IMR-90 (cell line): ENCODE results near the gene RAD51B. TPM values are rescaled to one million over a fixed set of nuclear protein-coding genes. Genes with fewer than 3 reads are reported as not detected.

Source experiments
- ATAC-seq: fragments of 200-7000 bp; cut with Tn5 transposase; 2 replicates; pipeline ENCODE4 v1.9.1; 2020; ENCODE audit warnings: low read depth, mild to moderate bottlenecking, moderate library complexity
- BruUV-seq: library from RNA; stranded (reverse); fragments of 400-500 nt; replicated peaks from 2 replicates; lab custom pipeline; 2021; lab: Mats Ljungman, UMichigan
- CTCF ChIA-PET: fragments of 300-600 bp; formaldehyde crosslinking; extraction: SDS; loops from one replicate; lab custom pipeline; 2021; ENCODE audit warnings: antibody characterized with exemption; lab: Yijun Ruan, JAX
- POLR2A ChIA-PET: fragments of 300-600 bp; sonication (Branson Sonifier 250); formaldehyde crosslinking; loops from one replicate; lab custom pipeline; 2022; ENCODE audit warnings: antibody characterized with exemption; ENCODE audit not compliant: unreplicated experiment; lab: Charles Lee
- DNase-seq: peaks from one replicate; pipeline ENCODE4 v3.0.0; 2013
- H2AFZ ChIP-seq: replicated peaks from 2 replicates; pipeline ENCODE3; 2013; ENCODE audit warnings: low read length, mild to moderate bottlenecking; ENCODE audit not compliant: poor library complexity
- H2AK5ac ChIP-seq: 2 replicates; pipeline ENCODE4 v1.6.1; 2013; ENCODE audit warnings: low read depth, low read length, inconsistent platforms
- H2AK9ac ChIP-seq: replicated peaks from 2 replicates; pipeline ENCODE3; 2013; ENCODE audit warnings: mild to moderate bottlenecking, low read depth, low read length, moderate library complexity; ENCODE audit not compliant: poor library complexity
- H2BK120ac ChIP-seq: 2 replicates; pipeline ENCODE4 v1.6.1; 2013; ENCODE audit warnings: low read depth, low read length, inconsistent platforms
- H2BK15ac ChIP-seq: 3 replicates; pipeline ENCODE4 v1.6.1; 2013; ENCODE audit warnings: low read depth, low read length, inconsistent platforms
- H2BK20ac ChIP-seq: 2 replicates; pipeline ENCODE4 v1.6.1; 2013; ENCODE audit warnings: low read depth, mild to moderate bottlenecking, inconsistent platforms, low read length, moderate library complexity
- H2BK5ac ChIP-seq: 2 replicates; pipeline ENCODE4 v1.6.1; 2013; ENCODE audit warnings: mild to moderate bottlenecking, low read depth, low read length, inconsistent platforms; ENCODE audit not compliant: poor library complexity, severe bottlenecking
- H3K14ac ChIP-seq: replicated peaks from 2 replicates; pipeline ENCODE4 v1.6.1; 2013; ENCODE audit warnings: low read depth, low read length, inconsistent platforms
- H3K18ac ChIP-seq: 2 replicates; pipeline ENCODE4 v1.6.1; 2013; ENCODE audit warnings: low read depth, low read length, control low read depth
- H3K23ac ChIP-seq: 2 replicates; pipeline ENCODE4 v1.6.1; 2013; ENCODE audit warnings: low read depth, low read length, inconsistent platforms
- H3K27ac ChIP-seq: 2 replicates; pipeline ENCODE4 v1.5.1; 2013; ENCODE audit warnings: mild to moderate bottlenecking, control low read depth, low read length; ENCODE audit not compliant: insufficient read depth
- H3K27me3 ChIP-seq: 2 replicates; pipeline ENCODE4 v1.6.1; 2013; ENCODE audit warnings: low read length; ENCODE audit not compliant: control insufficient read depth, insufficient read depth
- H3K36me3 ChIP-seq: 2 replicates; pipeline ENCODE4 v1.6.1; 2013; ENCODE audit warnings: low read length, mixed read lengths; ENCODE audit not compliant: control insufficient read depth, insufficient read depth
- H3K4ac ChIP-seq: 2 replicates; pipeline ENCODE4 v1.6.1; 2013; ENCODE audit warnings: low read depth, low read length, inconsistent platforms
- H3K4me1 ChIP-seq: 2 replicates; pipeline ENCODE4 v1.6.1; 2013; ENCODE audit warnings: low read length, mixed read lengths; ENCODE audit not compliant: control insufficient read depth, insufficient read depth
- H3K4me2 ChIP-seq: 2 replicates; pipeline ENCODE4 v1.6.1; 2013; ENCODE audit warnings: low read depth, mild to moderate bottlenecking, control low read depth, low read length, moderate library complexity
- H3K4me3 ChIP-seq: 2 replicates; pipeline ENCODE4 v1.5.1; 2013; ENCODE audit warnings: low read depth, mild to moderate bottlenecking, control low read depth, low read length, moderate library complexity; ENCODE audit not compliant: insufficient read depth
- H3K56ac ChIP-seq: 2 replicates; pipeline ENCODE4 v1.6.1; 2013; ENCODE audit warnings: low read length, inconsistent platforms; ENCODE audit not compliant: insufficient read depth; ENCODE audit errors: extremely low read depth
- H3K79me1 ChIP-seq, 2 experiments: 2 replicates each; pipeline ENCODE4 v1.6.1; 2013; ENCODE audit warnings: low read length in 2 of 2, inconsistent platforms in 1 of 2, low read depth in 1 of 2
- H3K9ac ChIP-seq: 2 replicates; pipeline ENCODE4 v1.6.1; 2013; ENCODE audit warnings: low read depth, low read length, control low read depth
- H3K9me1 ChIP-seq: 2 replicates; pipeline ENCODE4 v1.6.1; 2013; ENCODE audit warnings: low read length, inconsistent platforms; ENCODE audit not compliant: insufficient read depth
- H3K9me3 ChIP-seq: 2 replicates; pipeline ENCODE4 v1.6.1; 2013; ENCODE audit warnings: low read length; ENCODE audit not compliant: control insufficient read depth, insufficient read depth
- H4K20me1 ChIP-seq: 2 replicates; pipeline ENCODE4 v1.6.1; 2013; ENCODE audit warnings: low read length, inconsistent platforms; ENCODE audit not compliant: insufficient read depth
- H4K5ac ChIP-seq: 2 replicates; pipeline ENCODE4 v1.6.1; 2013; ENCODE audit warnings: mild to moderate bottlenecking, low read depth, low read length, control low read depth
- H4K8ac ChIP-seq, 2 experiments: 2 replicates each; pipeline ENCODE4 v1.6.1; 2013; ENCODE audit warnings: low read depth in 2 of 2, low read length in 2 of 2, control low read depth in 1 of 2, inconsistent platforms in 1 of 2
- H4K91ac ChIP-seq: 2 replicates; pipeline ENCODE4 v1.6.1; 2013; ENCODE audit warnings: low read depth, low read length, inconsistent platforms; ENCODE audit not compliant: insufficient read depth
- BHLHE40 ChIP-seq: fragments of 150-350 bp; IDR thresholded peaks from 2 replicates; pipeline ENCODE4 v1.6.1; 2016; ENCODE audit warnings: mild to moderate bottlenecking, low read depth, low read length
- CEBPB ChIP-seq: IDR thresholded peaks from 2 replicates; pipeline ENCODE4 v1.6.1; 2012; ENCODE audit warnings: low read depth, low read length, improper control_type of control experiment
- CHD1 ChIP-seq: IDR thresholded peaks from 2 replicates; pipeline ENCODE4 v1.6.1; 2012; ENCODE audit warnings: low read depth, low read length, improper control_type of control experiment
- CTCF ChIP-seq: conservative IDR thresholded peaks from 2 replicates; pipeline ENCODE4 v1.5.1; 2012; ENCODE audit warnings: mild to moderate bottlenecking, low read depth, low read length, improper control_type of control experiment
- ELK1 ChIP-seq: fragments of 150-350 bp; IDR thresholded peaks from 2 replicates; pipeline ENCODE4 v1.6.1; 2016; ENCODE audit warnings: low read depth, mild to moderate bottlenecking, low read length, moderate library complexity, borderline replicate concordance
- FOS ChIP-seq: fragments of 150-350 bp; IDR thresholded peaks from 2 replicates; pipeline ENCODE4 v1.6.1; 2016; ENCODE audit warnings: low read depth, low read length
- MAFK ChIP-seq: IDR thresholded peaks from 2 replicates; pipeline ENCODE4 v1.6.1; 2012; ENCODE audit warnings: low read depth, low read length, improper control_type of control experiment
- MAZ ChIP-seq: IDR thresholded peaks from 2 replicates; pipeline ENCODE4 v1.6.1; 2012; ENCODE audit warnings: low read depth, mild to moderate bottlenecking, low read length, improper control_type of control experiment, moderate library complexity, borderline replicate concordance
- MXI1 ChIP-seq: IDR thresholded peaks from 2 replicates; pipeline ENCODE4 v1.6.1; 2012; ENCODE audit warnings: low read depth, mild to moderate bottlenecking, low read length, moderate library complexity, borderline replicate concordance
- NFE2L2 ChIP-seq: fragments of 150-350 bp; IDR thresholded peaks from 2 replicates; pipeline ENCODE4 v1.6.1; 2016; ENCODE audit warnings: low read depth, mild to moderate bottlenecking, low read length
- POLR2A ChIP-seq: IDR thresholded peaks from 2 replicates; pipeline ENCODE4 v1.6.1; 2012; ENCODE audit warnings: mild to moderate bottlenecking, low read depth, low read length
- RAD21 ChIP-seq: IDR thresholded peaks from 2 replicates; pipeline ENCODE4 v1.6.1; 2012; ENCODE audit warnings: low read length, improper control_type of control experiment
- RCOR1 ChIP-seq: IDR thresholded peaks from 2 replicates; pipeline ENCODE4 v1.6.1; 2012; ENCODE audit warnings: mild to moderate bottlenecking, low read length, improper control_type of control experiment; ENCODE audit not compliant: insufficient replicate concordance
- RFX5 ChIP-seq: IDR thresholded peaks from 2 replicates; pipeline ENCODE4 v1.8.0; 2012; ENCODE audit warnings: low read depth, mild to moderate bottlenecking, low read length, moderate library complexity
- SMC3 ChIP-seq: fragments of 150-350 bp; IDR thresholded peaks from 2 replicates; pipeline ENCODE4 v1.6.1; 2016; ENCODE audit warnings: low read depth, mild to moderate bottlenecking, antibody characterized with exemption, low read length, moderate library complexity
- WGBS, 2 experiments: methylation state at CpG; one replicate each; pipeline versions ENCODE4 v1.1.5 to v1.1.7; 2013; ENCODE audit warnings: missing lambda C conversion rate in 2 of 2; ENCODE audit not compliant: insufficient read length in 1 of 2; ENCODE audit errors: extremely low coverage in 2 of 2; 5-methylcytosine and 5-hydroxymethylcytosine counted together
- dilution Hi-C: fragments of 300-500 bp; cut with HindIII; formaldehyde crosslinking; loops from one replicate; pipeline ENCODE4 v1.14.3; 2018; ENCODE audit warnings: low sequenced_read_pairs; ENCODE audit not compliant: unreplicated experiment
- in situ Hi-C: fragments of 300-500 bp; cut with MboI; formaldehyde crosslinking; loops from 3 replicates; pipeline ENCODE4 v1.14.3; 2019; ENCODE audit warnings: low sequenced_read_pairs, inconsistent platforms, mixed read lengths
- intact Hi-C: fragments of 100-400 bp; cut with micrococcal nuclease; formaldehyde crosslinking; loops from 2 replicates; pipeline ENCODE4 v1.10.0; 2022
- polyA plus RNA-seq, 3 experiments: library from polyadenylated mRNA; depleted of rRNA; stranded (reverse); fragments of >200 nt; gene quantifications; 2 replicates each; pipeline ENCODE4 v1.2.3, GENCODE V29; 2012; ENCODE audit warnings: low replicate concordance in 1 of 3
- total RNA-seq: library from RNA; depleted of rRNA; stranded (reverse); fragments of >200 nt; gene quantifications from 2 replicates; pipeline ENCODE4 v1.2.3, GENCODE V29; 2012

The RAD51B gene
- total and polyA plus RNA-seq, 2 of the 4 experiments (the other 2 are of a cell fraction), result 5.1 to 18.8 TPM

GRCh38 chr14:68482018-68482417 lies 662.4 kb downstream of the RAD51B start:
- H3K9me1 ChIP-seq, result peaks cover 6% of the 10 kb centered on the region
- no peaks in the 10 kb centered on the region for H3K79me1 ChIP-seq
- no peak overlapping the region for H3K27ac ChIP-seq
- H4K20me1 ChIP-seq, result no peaks in the 10 kb centered on the region
- peaks cover 5% of the 10 kb centered on the region for H3K4me1 ChIP-seq
- no peak overlapping the region for H3K56ac ChIP-seq
- no peaks in the 10 kb centered on the region for H3K9me3 ChIP-seq
- in situ Hi-C loops, result no loop called here
- H2AK9ac ChIP-seq, result no peak overlapping the region
- no peak for TF ChIP-seq CTCF
- no peak for TF ChIP-seq NFE2L2
- TF ChIP-seq POLR2A, result no peak
- TF ChIP-seq MAFK, result no peak
- no peak for TF ChIP-seq BHLHE40
- no peak for TF ChIP-seq MAZ
- TF ChIP-seq FOS, result no peak
- no peak for TF ChIP-seq CHD1
- no peak for TF ChIP-seq RFX5
- no peak for TF ChIP-seq RCOR1
- TF ChIP-seq RAD21, result no peak
- no peak for TF ChIP-seq MXI1
- TF ChIP-seq CEBPB, result no peak
- TF ChIP-seq ELK1, result no peak
- no peak for TF ChIP-seq SMC3
- H3K4me3 ChIP-seq, result no peak overlapping the region
- H4K8ac ChIP-seq, result no peak overlapping the region
- no peak overlapping the region for H3K23ac ChIP-seq
- H2AK5ac ChIP-seq, result no peak overlapping the region
- H3K27me3 ChIP-seq, result no peaks in the 10 kb centered on the region
- no TSS peak for BruUV-seq
- intact Hi-C loops, result no loop called here
- ATAC-seq (no peak), DNase-seq (no peak)
- no peak overlapping the region for H3K18ac ChIP-seq
- H3K36me3 ChIP-seq, result no peaks in the 10 kb centered on the region
- no peak overlapping the region for H2AFZ ChIP-seq
- no peak overlapping the region for H3K14ac ChIP-seq
- no CpG with 5 or more reads among the region's 2 CpGs for WGBS, 2 experiments
- no peak overlapping the region for H2BK20ac ChIP-seq
- no peak overlapping the region for H3K4me2 ChIP-seq
- no peak overlapping the region for H3K9ac ChIP-seq
- H3K4ac ChIP-seq, result no peak overlapping the region
- ChIA-PET POLR2A (no interaction called here), CTCF (no interaction called here)
- H2BK120ac ChIP-seq, result no peak overlapping the region
- H2BK5ac ChIP-seq, result no peak overlapping the region
- no peak overlapping the region for H4K91ac ChIP-seq
- no peak overlapping the region for H2BK15ac ChIP-seq
- no peak overlapping the region for H4K5ac ChIP-seq
- dilution Hi-C loops, result no loop called here
